OCI-LY3 (cell line): Measurements from ENCODE around the gene NYAP2.

Experiments
- H2AFZ ChIP-seq: fragments of 200-600, 300-600 bp; shearing (Covaris generic); 2 replicates; pipeline ENCODE4 v1.6.0; 2014; ENCODE audit warnings: antibody characterized with exemption, low read depth, low read length
- H3K27ac ChIP-seq: fragments of 200-600, 300-600 bp; sonication (generic); 2 replicates; pipeline ENCODE4 v1.5.1; 2014; ENCODE audit warnings: mild to moderate bottlenecking, low read length, moderate library complexity, mixed read lengths
- H3K27me3 ChIP-seq: fragments of 200-600, 300-600 bp; sonication (generic); 2 replicates; pipeline ENCODE4 v1.6.1; 2014; ENCODE audit warnings: low read depth, low read length, mixed read lengths
- H3K36me3 ChIP-seq: fragments of 200-600, 300-600 bp; sonication (generic); replicated peaks from 2 replicates; pipeline ENCODE3; 2014; ENCODE audit warnings: low read depth, low read length, mixed read lengths
- H3K4me1 ChIP-seq: fragments of 300-600, 200-600 bp; sonication (generic); 2 replicates; pipeline ENCODE4 v1.6.1; 2014; ENCODE audit warnings: low read length, mixed read lengths
- H3K4me2 ChIP-seq: fragments of 200-600, 300-600 bp; sonication (generic); 2 replicates; pipeline ENCODE4 v1.6.1; 2014; ENCODE audit warnings: low read length, mixed read lengths
- H3K4me3 ChIP-seq: fragments of 300-600, 200-600 bp; sonication (generic); 2 replicates; pipeline ENCODE4 v1.5.1; 2014; ENCODE audit warnings: antibody characterized with exemption, mild to moderate bottlenecking, low read length, moderate library complexity
- H3K79me2 ChIP-seq: fragments of 300-600, 200-600 bp; shearing (Covaris generic); 2 replicates; pipeline ENCODE4 v1.6.1; 2014; ENCODE audit warnings: mild to moderate bottlenecking, low read length, mixed read lengths
- H3K9ac ChIP-seq: fragments of 300-600, 200-600 bp; shearing (Covaris generic); 2 replicates; pipeline ENCODE4 v1.6.0; 2014; ENCODE audit warnings: mild to moderate bottlenecking, low read length, moderate library complexity
- H3K9me3 ChIP-seq: fragments of 200-600, 300-600 bp; shearing (Covaris generic); 2 replicates; pipeline ENCODE4 v1.6.1; 2014; ENCODE audit warnings: low read length, mixed read lengths; ENCODE audit not compliant: insufficient read depth
- H4K20me1 ChIP-seq: fragments of 200-600, 300-600 bp; sonication (generic); 2 replicates; pipeline ENCODE4 v1.6.1; 2016; ENCODE audit warnings: low read length, mixed read lengths; ENCODE audit not compliant: insufficient read depth
- CTCF ChIP-seq: fragments of 200-600, 300-600 bp; sonication (generic); IDR thresholded peaks from 2 replicates; pipeline ENCODE4 v1.5.1; 2014; ENCODE audit warnings: antibody characterized with exemption, low read length, low read depth
- EZH2phosphoT487 ChIP-seq: fragments of 200-600 bp; shearing (Covaris generic); IDR thresholded peaks from 2 replicates; pipeline ENCODE4 v1.6.1; 2018; ENCODE audit warnings: antibody characterized with exemption, mixed run types, low read depth

The NYAP2 gene

GRCh38 chr2:225694664-225695063 is 295.2 kb downstream of the NYAP2 start:
- H3K79me2 ChIP-seq = no peaks in the 10 kb centered on the region
- no peaks in the 10 kb centered on the region for H4K20me1 ChIP-seq
- H2AFZ ChIP-seq = no peak overlapping the region
- H3K9ac ChIP-seq = no peak overlapping the region
- no peak overlapping the region for H3K4me3 ChIP-seq
- H3K4me1 ChIP-seq = no peaks in the 10 kb centered on the region
- H3K27me3 ChIP-seq = no peaks in the 10 kb centered on the region
- no peak overlapping the region for H3K27ac ChIP-seq
- no peaks in the 10 kb centered on the region for H3K36me3 ChIP-seq
- H3K4me2 ChIP-seq = no peak overlapping the region
- no peak for TF ChIP-seq EZH2phosphoT487
- no peaks in the 10 kb centered on the region for H3K9me3 ChIP-seq

GRCh38 chr2:225697936-225698335 is 298.4 kb downstream of the NYAP2 start:
- Histone ChIP-seq H3K9ac (no peak overlapping the region), H3K4me3 (no peak overlapping the region), H3K27ac (no peak overlapping the region), H3K4me1 (no peaks in the 10 kb centered on the region), H3K79me2 (no peaks in the 10 kb centered on the region), H3K4me2 (no peak overlapping the region), H4K20me1 (no peaks in the 10 kb centered on the region), H3K27me3 (no peaks in the 10 kb centered on the region), H3K36me3 (no peaks in the 10 kb centered on the region), H2AFZ (no peak overlapping the region), H3K9me3 (no peaks in the 10 kb centered on the region)
- TF ChIP-seq CTCF = no peak
- TF ChIP-seq EZH2phosphoT487 = no peak
